Lower leg skin (tissue), 3 donors: ENCODE results near the gene NTRK3.

ENCODE experiments used
- CTCF ChIP-seq, 3 donors: fragments of 450-650 bp; IDR thresholded peaks; one replicate each; pipeline ENCODE4 v1.5.1; 2016; ENCODE audit warnings: antibody characterized with exemption in 3 of 3, mild to moderate bottlenecking in 3 of 3, moderate library complexity in 2 of 3
- POLR2A ChIP-seq, 2 donors: fragments of 450-650 bp; IDR thresholded peaks; one replicate each; pipeline ENCODE4 v1.6.1; 2016 to 2017; ENCODE audit warnings: antibody characterized with exemption in 2 of 2, mild to moderate bottlenecking in 1 of 2, moderate library complexity in 1 of 2

DNA sequence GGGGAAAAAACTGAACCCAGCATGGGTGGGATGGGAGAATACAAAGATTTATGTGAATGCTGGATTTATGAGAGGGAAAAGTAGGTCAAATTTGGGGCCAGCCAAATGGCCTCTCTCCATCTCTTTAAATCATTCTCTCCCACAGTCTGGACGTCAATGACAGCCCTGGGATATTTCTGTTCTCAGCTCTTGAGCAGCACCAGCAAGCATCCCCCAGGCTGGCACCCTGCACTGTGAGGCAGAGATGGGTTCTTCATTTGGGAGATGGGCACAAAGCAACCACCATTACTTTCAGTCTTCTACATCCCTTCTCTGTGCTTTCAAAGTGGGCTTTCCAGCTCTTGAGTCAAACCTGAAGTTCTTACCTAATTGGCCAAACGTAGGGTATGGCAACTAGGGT lies 321.0 kb downstream of the NTRK3 start:
- no peak for TF ChIP-seq POLR2A (IDR thresholded peaks at IDR 0.05)
- no peak for TF ChIP-seq CTCF (IDR thresholded peaks at IDR 0.05)
